KBM-7 (cell line): ENCODE data around the gene ODC1.

Experiments used
- DNase-seq: peaks from one replicate; pipeline ENCODE4 v3.0.0-alpha.2; 2015
- in situ Hi-C: fragments of 300-500 bp; cut with MboI; formaldehyde crosslinking; loops from 2 replicates; pipeline ENCODE4 v1.14.3; 2020; ENCODE audit warnings: low sequenced_read_pairs, low pct_unique_long_range_greater_than_20kb, mixed read lengths

ODC1 gene

DNA sequence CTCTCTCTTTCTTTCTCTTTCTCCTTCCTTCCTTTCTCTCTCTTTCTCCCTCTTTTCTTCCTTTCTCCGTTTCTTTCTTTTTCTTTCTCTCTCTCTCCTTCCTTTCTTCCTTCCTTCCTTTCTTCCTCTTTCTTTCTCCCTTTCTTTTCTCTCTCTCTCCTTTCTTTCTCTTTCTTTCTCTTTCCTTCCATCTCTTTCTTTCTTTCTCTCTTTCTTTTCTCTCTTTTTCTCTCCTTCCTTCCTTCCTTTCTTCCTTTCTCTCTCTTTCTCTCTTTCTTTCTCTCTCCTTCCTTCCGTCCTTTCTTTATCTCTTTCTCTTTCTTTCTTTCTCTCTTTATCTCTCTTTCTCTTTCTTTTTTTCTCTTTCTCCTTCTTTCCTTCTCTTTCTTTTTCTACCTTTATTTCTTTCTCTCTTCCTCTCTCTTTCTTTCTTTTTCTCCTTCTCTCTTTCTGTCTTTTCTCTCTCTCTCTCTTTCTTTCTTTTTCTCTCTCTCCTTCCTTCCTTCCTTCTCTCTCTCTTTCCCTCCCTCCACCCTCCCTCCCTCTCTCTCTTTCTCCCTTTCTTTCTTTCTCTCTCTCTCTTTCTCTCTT, 32.3 kb upstream of the ODC1 start:
- in situ Hi-C loops: no loop called here
- no peak for DNase-seq

DNA sequence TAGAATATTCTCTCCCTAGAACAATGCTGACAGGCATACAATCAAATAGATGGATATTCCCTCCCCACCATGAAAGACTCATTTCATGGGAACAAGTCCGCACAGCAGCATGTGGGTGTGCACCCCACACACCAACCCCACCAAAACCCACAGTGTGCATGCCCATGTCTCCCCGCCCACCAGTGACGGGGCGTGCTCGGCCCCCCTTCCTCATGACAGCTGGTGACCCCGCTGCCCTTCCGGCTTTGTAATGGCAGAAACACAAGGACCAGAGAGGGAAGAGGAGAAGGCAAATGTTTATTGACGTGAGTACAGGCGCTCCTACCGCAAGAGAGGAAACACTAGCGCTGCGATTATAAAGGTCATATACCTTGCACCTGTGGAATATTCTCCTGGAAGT, 30.8 kb upstream of the ODC1 start:
- DNase-seq: no peak
- in situ Hi-C loops: no loop called here

- DNase-seq: no peak
- in situ Hi-C loops: no loop called here
Measured at GRCh38 chr2:10478298-10478625, 30.1 kb upstream of the ODC1 start.

DNA sequence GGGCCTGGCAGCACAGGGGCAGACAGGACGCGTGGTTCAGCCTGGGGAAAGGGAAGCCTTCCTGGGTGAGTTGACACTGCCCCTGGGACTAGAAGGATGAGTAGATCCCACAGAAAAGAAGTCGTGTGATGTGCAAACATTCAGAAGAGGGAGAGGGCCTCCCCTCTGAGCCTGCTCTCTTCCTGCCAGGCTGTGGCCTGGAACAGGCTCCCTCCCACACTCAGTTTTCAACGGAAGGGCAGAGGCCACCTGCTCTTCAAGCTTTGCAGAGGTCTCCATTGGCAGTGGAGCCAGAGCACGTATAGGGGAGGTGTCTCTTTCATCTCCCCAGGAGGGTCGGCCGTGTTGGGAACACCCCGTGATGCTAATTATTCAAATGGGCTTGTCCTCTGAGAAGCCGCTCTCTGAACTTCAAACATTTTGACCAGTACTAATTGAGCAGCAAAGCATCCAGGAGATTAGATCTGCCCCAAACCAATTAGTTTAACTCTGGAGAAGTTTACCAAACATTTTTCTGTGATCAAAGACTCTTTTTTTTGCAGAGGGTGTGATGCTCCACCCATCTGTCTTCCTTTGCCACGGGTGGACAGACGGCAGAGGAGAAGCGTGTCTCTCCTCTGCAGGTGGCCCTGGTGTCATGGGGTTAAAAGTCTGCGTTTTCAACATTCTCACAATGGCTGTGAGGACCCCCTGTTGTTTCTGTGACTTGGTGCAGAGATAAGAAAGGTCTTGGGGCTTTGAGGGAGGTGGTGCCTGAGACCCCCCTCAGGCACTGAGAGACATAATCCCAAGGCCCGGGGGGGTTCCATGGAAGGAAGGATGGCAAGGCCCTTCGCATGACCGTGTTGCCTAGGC, 29.5 kb upstream of the ODC1 start:
- in situ Hi-C loops: no loop called here
- no peak for DNase-seq

- DNase-seq: no peak
- in situ Hi-C loops: no loop called here
Measured at GRCh38 chr2:10476723-10477442, 28.8 kb upstream of the ODC1 start.

GRCh38 chr2:10475811-10476660, 27.9 kb upstream of the ODC1 start:
- in situ Hi-C loops: no loop called here
- no peak for DNase-seq

- in situ Hi-C loops: no loop called here
- no peak for DNase-seq
Measured at GRCh38 chr2:10475221-10475722, 27.1 kb upstream of the ODC1 start.

DNA sequence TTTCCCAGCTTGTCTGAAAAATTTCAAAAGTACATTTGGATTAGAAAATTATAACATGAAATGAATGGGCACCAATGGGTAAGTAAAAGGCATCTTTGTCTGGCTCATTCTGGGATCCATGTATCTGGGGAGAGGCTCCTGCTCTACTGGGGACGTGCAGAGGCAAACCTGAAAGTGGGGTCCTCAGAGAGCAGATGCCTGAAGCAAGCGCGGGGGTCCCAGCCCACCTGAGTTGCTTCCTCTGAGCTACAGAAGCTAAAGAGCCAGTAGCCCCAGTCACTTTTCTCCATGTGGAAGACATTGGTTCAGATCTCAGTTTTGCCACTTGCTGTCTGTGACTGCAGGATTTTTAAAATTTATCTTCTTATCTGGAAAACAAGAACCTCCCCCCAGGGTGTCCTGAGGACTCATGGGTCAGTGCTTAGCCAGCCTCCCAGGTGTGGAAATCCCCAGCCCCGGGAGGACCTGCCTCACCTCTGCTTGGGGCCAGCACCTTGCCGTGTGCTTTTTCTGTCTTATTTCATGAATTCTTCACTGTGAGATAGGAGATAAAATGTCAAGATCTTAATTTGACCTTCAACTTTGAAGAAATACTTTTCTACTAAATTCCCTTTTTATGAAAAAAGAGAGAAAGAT, 25.1 kb upstream of the ODC1 start:
- in situ Hi-C loops: no loop called here

DNA sequence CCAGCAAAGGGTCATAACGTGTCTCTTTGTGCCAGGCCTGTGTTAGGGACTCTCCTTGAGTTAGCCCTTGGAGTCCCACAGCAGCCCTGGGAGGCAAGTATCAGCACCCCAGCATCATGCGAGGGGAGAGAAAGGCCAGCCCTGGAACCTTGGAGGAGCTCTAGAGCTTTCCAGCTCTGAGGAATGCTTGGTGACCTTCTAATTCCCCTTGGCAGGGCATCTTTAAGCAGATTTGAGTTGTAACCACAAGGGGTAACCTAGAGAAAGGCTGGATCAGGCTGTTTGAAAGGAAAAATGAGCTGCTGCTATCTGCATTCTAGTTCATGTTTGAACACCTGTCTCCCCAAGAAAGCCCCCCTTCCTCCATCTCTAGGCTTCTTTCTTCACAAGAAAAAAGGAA, 23.8 kb upstream of the ODC1 start:
- no peak for DNase-seq
- in situ Hi-C loops: no loop called here

More for the DNA sequence above, 25.1 kb upstream of the ODC1 start:
- no peak for DNase-seq

DNA sequence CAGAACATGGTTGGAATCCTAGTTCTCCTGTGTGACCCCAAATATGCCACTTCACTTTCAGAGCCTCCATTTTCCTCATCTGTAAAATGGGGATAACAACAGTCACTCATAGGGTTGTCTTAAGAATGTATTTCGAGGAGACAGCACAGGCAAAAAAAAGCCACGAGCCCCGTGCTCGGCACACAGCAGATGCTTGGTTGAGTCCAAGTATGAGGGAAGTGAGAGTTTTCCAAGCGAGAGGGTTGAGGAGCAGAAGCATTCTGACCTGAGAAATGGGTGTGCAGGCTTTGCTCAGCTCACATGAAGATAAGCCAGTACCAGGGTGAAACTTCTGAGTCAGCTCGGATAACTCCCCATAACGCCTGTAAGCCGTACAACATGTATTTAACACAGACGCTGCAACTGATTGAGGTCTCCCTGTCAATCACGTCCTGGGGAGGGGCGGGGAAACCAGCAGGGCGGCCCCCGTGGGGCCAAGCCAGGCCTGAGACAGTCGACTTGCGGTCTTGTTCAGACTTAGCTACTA, 23.0 kb upstream of the ODC1 start:
- DNase-seq: no peak
- in situ Hi-C loops: no loop called here

DNA sequence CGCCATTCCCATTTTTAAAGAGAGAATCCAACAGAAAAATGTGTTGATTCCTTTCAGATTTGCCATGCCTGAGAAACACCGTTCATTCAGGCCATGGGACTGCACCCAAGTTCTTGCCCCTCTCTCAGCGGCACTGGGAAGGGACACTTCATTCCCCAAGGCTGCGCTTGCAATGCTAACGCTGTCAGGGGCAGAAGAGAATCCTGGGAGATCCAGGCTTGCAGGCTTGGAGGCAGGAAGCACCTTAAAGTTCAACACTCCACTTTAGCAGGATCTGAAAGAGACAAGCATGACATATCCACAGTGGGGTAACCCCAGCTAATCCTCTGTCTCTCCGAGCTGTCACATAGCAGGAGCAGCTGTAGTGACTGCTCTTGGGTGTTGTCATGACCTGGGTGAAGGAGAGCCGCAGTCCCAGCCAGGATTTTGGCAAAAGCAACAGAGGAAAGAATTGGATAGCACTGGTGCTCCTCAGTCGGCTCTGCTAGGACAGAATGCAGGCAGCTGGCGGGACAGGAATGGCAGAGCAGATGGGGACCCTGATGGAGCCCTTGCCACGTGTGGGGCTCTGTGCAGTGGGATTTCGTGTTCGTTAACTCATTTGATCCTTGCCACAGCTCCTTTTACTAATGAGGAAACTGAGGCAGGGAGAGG, 22.0 kb upstream of the ODC1 start:
- DNase-seq: no peak
- in situ Hi-C loops: no loop called here

DNA sequence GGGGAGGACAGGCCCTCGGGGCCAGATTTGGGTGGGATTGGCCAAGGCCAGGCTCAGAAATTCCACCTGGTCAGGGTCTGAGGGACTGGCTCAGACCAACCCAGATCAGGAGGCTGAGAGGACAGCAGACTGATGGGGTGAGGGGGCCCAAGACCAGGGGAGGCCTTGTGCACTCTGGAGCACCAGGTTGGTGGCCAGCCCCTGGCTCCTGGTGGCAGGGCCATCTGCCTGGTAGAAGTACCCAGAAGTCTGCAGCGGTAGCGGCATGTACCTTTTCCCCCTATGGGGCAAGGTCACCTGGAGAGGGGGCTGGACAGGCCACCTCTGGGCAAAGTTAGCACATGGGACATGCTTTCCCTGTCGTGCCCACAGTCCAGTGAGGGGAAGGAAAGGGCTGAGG, 21.2 kb upstream of the ODC1 start:
- no peak for DNase-seq
- in situ Hi-C loops: no loop called here

- in situ Hi-C loops: no loop called here
Measured at GRCh38 chr2:10467401-10467800, 19.3 kb upstream of the ODC1 start.

GRCh38 chr2:10466801-10467200, 18.7 kb upstream of the ODC1 start:
- DNase-seq: no peak

More at GRCh38 chr2:10467401-10467800, 19.3 kb upstream of the ODC1 start:
- DNase-seq: no peak

DNA sequence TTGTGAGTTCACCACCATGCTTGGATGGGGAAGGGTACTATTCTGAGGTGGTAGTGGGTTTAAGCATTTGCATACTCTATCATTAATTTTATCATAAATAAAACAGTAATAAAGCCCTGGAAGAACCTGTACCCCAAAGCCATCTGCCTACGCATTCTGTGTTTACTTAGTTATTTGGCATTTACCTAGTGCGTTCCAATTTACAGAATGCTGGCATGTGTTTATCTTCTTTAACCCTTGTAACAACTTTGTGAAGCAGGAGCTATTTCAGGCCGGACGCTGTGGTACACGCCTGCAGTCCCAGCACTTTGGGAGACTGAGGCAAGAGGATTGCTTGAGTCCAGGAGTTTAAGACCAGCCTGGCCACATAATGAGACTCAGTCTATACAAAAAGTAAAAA, 17.8 kb upstream of the ODC1 start:
- DNase-seq: no peak
- in situ Hi-C loops: no loop called here

More at GRCh38 chr2:10466801-10467200, 18.7 kb upstream of the ODC1 start:
- in situ Hi-C loops: no loop called here

DNA sequence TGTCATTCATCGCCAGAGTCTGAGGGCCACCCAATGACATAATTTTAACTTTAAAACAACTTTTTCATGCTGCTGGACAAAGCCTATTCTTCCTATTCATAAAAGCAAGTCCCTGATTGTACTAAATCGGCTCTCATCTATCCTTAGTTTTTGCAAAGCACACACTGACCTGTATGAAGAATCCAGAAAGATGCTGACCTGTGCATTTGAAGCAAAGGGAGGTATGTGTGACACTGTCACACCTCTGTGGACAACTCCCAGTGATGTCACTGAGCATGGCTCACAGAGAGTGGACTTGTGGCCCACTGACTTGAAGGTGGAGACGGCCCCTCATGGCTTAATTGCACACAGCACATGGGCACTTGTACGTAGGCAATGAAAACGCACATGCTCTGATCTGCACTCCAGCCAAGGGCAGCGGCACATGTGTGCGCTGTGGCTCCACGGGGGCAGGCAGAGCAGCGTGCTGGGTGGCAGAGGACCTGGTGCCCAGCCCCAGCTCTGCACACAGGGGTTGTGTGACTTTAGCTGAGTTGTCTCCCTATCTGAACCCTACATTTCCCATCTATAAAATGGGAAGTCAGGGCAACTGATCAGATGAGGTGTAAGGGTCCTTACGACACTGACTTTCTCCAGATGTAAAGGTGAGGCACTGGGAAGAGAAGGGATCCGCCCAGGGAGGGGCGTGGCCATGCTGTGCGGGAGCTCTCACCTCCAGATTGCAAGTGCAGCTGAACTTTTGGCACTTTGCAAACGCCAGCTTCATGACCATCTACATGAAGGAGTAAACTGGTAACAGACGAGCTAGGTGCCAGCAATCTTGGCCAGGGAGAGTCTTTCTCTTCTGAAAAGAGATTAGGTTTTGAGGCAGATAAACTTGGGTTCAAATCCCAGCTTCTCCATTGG, 14.3 kb upstream of the ODC1 start:
- no peak for DNase-seq
- in situ Hi-C loops: no loop called here

GRCh38 chr2:10460366-10460796, 12.3 kb upstream of the ODC1 start:
- DNase-seq: no peak
- in situ Hi-C loops: no loop called here
